ENCODE measurements around the gene UCN2. TPM values are rescaled to one million over a fixed set of nuclear protein-coding genes. Genes with fewer than 3 reads are reported as not detected.

The UCN2 gene
- total RNA-seq, 1 experiment from 2014 or later, result 0.49 TPM

DNA sequence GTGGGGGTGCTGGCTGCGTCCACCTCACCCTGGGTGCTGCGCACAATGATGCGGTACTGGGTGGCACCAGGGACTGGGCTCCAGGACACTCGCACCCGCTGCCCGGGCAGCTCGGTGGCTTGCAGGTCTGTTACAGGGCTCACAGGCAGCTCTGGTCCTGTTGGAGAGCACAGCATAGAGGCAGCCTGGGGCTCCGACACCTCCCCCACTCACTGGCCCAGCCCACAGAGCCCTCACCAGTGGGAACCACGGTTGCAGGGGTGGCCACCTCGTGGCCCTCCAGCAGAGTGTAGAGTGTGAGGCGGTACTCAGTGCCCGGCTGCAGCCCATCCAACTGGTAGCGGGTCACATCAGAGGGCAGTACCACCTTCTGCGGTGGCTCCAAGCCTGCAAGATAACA lies 27.9 kb upstream of the UCN2 start:
- Histone ChIP-seq H3K4me1 (ENCODE audit: insufficient read depth, low read length, poor library complexity, severe bottlenecking) (peaks cover 12% of the 10 kb centered on the region), H3K27ac (ENCODE audit: low read depth, low read length, poor library complexity, severe bottlenecking) (no peak overlapping the region), H3K36me3 (ENCODE audit: insufficient read depth, low read length, poor library complexity, severe bottlenecking) (no peaks in the 10 kb centered on the region), H3K4me3 (ENCODE audit: low read depth, low read length, poor library complexity, severe bottlenecking) (no peak overlapping the region), H3K9me3 (ENCODE audit: low read depth, low read length, poor library complexity, severe bottlenecking) (no peaks in the 10 kb centered on the region), H3K27me3 (replicated peaks; ENCODE audit: insufficient read depth, low read depth, low read length, poor library complexity) (no peaks in the 10 kb centered on the region)
- intact Hi-C loops (cut with micrococcal nuclease; ENCODE audit: unreplicated experiment), result no loop called here
- DNase-seq (ENCODE audit: low spot score), result no peak
- TF ChIP-seq, protein P1, sequence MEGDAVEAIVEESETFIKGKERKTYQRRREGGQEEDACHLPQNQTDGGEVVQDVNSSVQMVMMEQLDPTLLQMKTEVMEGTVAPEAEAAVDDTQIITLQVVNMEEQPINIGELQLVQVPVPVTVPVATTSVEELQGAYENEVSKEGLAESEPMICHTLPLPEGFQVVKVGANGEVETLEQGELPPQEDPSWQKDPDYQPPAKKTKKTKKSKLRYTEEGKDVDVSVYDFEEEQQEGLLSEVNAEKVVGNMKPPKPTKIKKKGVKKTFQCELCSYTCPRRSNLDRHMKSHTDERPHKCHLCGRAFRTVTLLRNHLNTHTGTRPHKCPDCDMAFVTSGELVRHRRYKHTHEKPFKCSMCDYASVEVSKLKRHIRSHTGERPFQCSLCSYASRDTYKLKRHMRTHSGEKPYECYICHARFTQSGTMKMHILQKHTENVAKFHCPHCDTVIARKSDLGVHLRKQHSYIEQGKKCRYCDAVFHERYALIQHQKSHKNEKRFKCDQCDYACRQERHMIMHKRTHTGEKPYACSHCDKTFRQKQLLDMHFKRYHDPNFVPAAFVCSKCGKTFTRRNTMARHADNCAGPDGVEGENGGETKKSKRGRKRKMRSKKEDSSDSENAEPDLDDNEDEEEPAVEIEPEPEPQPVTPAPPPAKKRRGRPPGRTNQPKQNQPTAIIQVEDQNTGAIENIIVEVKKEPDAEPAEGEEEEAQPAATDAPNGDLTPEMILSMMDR (conservative IDR thresholded peaks at IDR 0.05; ENCODE audit: low read depth, low read length), result no peak
- TF ChIP-seq EZH2 (IDR thresholded peaks at IDR 0.05; ENCODE audit: borderline replicate concordance, low read depth, low read length, poor library complexity, severe bottlenecking), result no peak
- ChIA-PET POLR2A (ENCODE audit: low non-redundant PET) (no interaction called here), CTCF (no interaction called here)
- BruUV-seq (replicated peaks), result no TSS peak

DNA sequence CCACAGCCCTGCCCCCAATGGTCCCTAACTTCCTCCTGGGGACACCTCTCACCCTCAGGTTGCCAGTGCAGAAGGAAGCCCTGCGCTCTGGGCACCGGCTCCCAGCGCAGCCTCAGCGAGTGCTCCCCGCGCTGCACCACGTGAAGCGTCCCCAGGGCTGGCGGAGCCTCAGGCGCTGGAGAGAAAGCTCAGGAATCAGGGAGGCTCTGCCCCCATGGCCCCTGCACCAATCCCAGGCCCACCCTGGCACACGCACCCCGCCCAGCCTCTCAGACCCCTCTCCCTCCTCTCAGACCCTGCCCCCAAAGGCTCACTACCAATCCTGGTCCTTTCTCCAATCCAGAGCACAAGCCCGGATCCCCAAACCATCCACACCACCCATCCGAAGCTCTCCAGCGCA lies 24.6 kb upstream of the UCN2 start:
- no peaks in the 10 kb centered on the region for H3K36me3 ChIP-seq (ENCODE audit: insufficient read depth, low read length, poor library complexity, severe bottlenecking)
- no peak overlapping the region for H3K27ac ChIP-seq (ENCODE audit: low read depth, low read length, poor library complexity, severe bottlenecking)
- BruUV-seq (replicated peaks), result no TSS peak
- no peaks in the 10 kb centered on the region for H3K27me3 ChIP-seq (replicated peaks; ENCODE audit: insufficient read depth, low read depth, low read length, poor library complexity)
- H3K9me3 ChIP-seq (ENCODE audit: low read depth, low read length, poor library complexity, severe bottlenecking), result no peaks in the 10 kb centered on the region
- POLR2A ChIA-PET (ENCODE audit: low non-redundant PET), result no interaction called here
- intact Hi-C loops (cut with micrococcal nuclease; ENCODE audit: unreplicated experiment), result no loop called here
- no peak overlapping the region for H3K4me3 ChIP-seq (ENCODE audit: low read depth, low read length, poor library complexity, severe bottlenecking)
- no peak for DNase-seq (ENCODE audit: low spot score)
- CTCF ChIA-PET, result no interaction called here
- no peaks in the 10 kb centered on the region for H3K4me1 ChIP-seq (ENCODE audit: insufficient read depth, low read length, poor library complexity, severe bottlenecking)
- TF ChIP-seq EZH2 (IDR thresholded peaks at IDR 0.05; ENCODE audit: borderline replicate concordance, low read depth, low read length, poor library complexity, severe bottlenecking), result no peak
- TF ChIP-seq, protein P1 (conservative IDR thresholded peaks at IDR 0.05; ENCODE audit: low read depth, low read length), result no peak

DNA sequence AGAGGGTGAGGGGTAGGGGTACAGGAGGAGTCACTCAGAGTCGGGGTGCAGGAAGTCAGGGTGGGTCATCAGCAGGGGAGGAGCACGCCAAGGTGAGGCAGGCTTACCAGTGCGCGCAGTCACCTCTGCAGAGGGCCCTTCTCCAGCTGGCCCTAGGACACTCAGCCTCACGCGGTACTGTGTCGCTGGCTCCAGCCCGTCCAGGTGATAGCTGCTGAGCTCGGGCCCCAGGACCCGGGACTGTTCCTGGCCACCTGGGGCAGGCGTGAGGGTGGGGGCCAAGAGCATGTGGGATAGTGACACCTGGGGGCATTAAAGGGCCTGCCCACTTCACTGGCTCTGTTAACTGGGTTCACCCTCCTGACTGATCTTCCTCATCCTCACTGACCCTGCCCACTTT lies 24.1 kb upstream of the UCN2 start:
- no peaks in the 10 kb centered on the region for H3K36me3 ChIP-seq (ENCODE audit: insufficient read depth, low read length, poor library complexity, severe bottlenecking)

More for the DNA sequence above, 24.1 kb upstream of the UCN2 start:
- Histone ChIP-seq H3K4me1 (ENCODE audit: insufficient read depth, low read length, poor library complexity, severe bottlenecking) (no peaks in the 10 kb centered on the region), H3K9me3 (ENCODE audit: low read depth, low read length, poor library complexity, severe bottlenecking) (no peaks in the 10 kb centered on the region), H3K27me3 (replicated peaks; ENCODE audit: insufficient read depth, low read depth, low read length, poor library complexity) (no peaks in the 10 kb centered on the region), H3K4me3 (ENCODE audit: low read depth, low read length, poor library complexity, severe bottlenecking) (no peak overlapping the region), H3K27ac (ENCODE audit: low read depth, low read length, poor library complexity, severe bottlenecking) (no peak overlapping the region)
- TF ChIP-seq EZH2 (IDR thresholded peaks at IDR 0.05; ENCODE audit: borderline replicate concordance, low read depth, low read length, poor library complexity, severe bottlenecking), result no peak
- TF ChIP-seq, protein P1 (conservative IDR thresholded peaks at IDR 0.05; ENCODE audit: low read depth, low read length), result no peak
- no TSS peak for BruUV-seq (replicated peaks)
- ChIA-PET CTCF (no interaction called here), POLR2A (ENCODE audit: low non-redundant PET) (no interaction called here)
- intact Hi-C loops (cut with micrococcal nuclease; ENCODE audit: unreplicated experiment), result no loop called here
- DNase-seq (ENCODE audit: low spot score), result no peak
